Mucosa of descending colon (tissue), 3 donors: Measurements from ENCODE around the gene FRRS1L. TPM values are rescaled to one million over a fixed set of nuclear protein-coding genes. Genes with fewer than 3 reads are reported as not detected.

ENCODE experiments used
- ATAC-seq: fragments of 200-7000 bp; cut with Tn5 transposase; one replicate; pipeline ENCODE4 v1.9.1; 2020; ENCODE audit warnings: mild to moderate bottlenecking, moderate library complexity
- DNase-seq, 3 donors: peaks; one replicate each; pipeline ENCODE4 v3.0.0-alpha.2; 2020
- H3K36me3 ChIP-seq: fragments of 200-600 bp; one replicate; pipeline ENCODE4 v1.8.0; 2021; ENCODE audit warnings: low read depth, mild to moderate bottlenecking
- H3K4me1 ChIP-seq: fragments of 200-600 bp; one replicate; pipeline ENCODE4 v1.8.0; 2021; ENCODE audit warnings: low read depth, mild to moderate bottlenecking
- H3K4me3 ChIP-seq: fragments of 200-600 bp; one replicate; pipeline ENCODE4 v1.8.0; 2021; ENCODE audit warnings: mild to moderate bottlenecking
- H3K9me3 ChIP-seq: fragments of 200-600 bp; one replicate; pipeline ENCODE4 v1.8.0; 2021; ENCODE audit warnings: mild to moderate bottlenecking
- CTCF ChIP-seq: fragments of 200-600 bp; IDR thresholded peaks from one replicate; pipeline ENCODE4 v1.8.0; 2022; ENCODE audit warnings: antibody characterized with exemption, mild to moderate bottlenecking
- intact Hi-C, 2 donors: fragments of 100-400 bp; cut with DNase I in 1 of 2; cut with micrococcal nuclease in 1 of 2; formaldehyde crosslinking; loops; one replicate each; pipeline versions ENCODE4 v1.11.0 to v1.11.1; 2022; cut with DNase I, micrococcal nuclease
- total RNA-seq, 3 donors: library from RNA; stranded (reverse); fragmentation: NEBNext Ultra II Directional in 2 of 3; extraction: Animal tissue kit (Norgen Biotek cat#: 25700) in 2 of 3; gene quantifications; one replicate each; pipeline versions ENCODE4 v1.2.1 to v1.2.4, GENCODE V29; 2021 to 2023
- donor health status: DM: no; HTN: no; CAD: no; lungs with moderate emphysema.
- donor health status: DM: no; HTN: no; CAD: no.
- donor health status: DM: no; HTN: yes; CAD: no.

Gene FRRS1L
- total RNA-seq, 3 donors from 2014 or later: 0.49 to 4.8 (median 0.96) TPM

- Histone ChIP-seq H3K4me1 (no peaks in the 10 kb centered on the region), H3K9me3 (no peaks in the 10 kb centered on the region), H3K36me3 (no peaks in the 10 kb centered on the region), H3K4me3 (no peak overlapping the region)
- intact Hi-C loops: no loop called here
- DNase-seq (no peak), ATAC-seq (no peak)
- TF ChIP-seq CTCF: no peak
Measured at GRCh38 chr9:109172935-109173334, 5.9 kb upstream of the FRRS1L start.

- no peak overlapping the region for H3K4me3 ChIP-seq
- intact Hi-C loops: no loop called here
- no peaks in the 10 kb centered on the region for H3K4me1 ChIP-seq
- ATAC-seq (no peak), DNase-seq (no peak)
- H3K36me3 ChIP-seq: no peaks in the 10 kb centered on the region
- H3K9me3 ChIP-seq: no peaks in the 10 kb centered on the region
- no peak for TF ChIP-seq CTCF
Measured at GRCh38 chr9:109171926-109172325, 4.9 kb upstream of the FRRS1L start.

GRCh38 chr9:109168170-109168569, 1.1 kb upstream of the FRRS1L start:
- Histone ChIP-seq H3K4me1 (no peaks in the 10 kb centered on the region), H3K4me3 (no peak overlapping the region), H3K9me3 (no peaks in the 10 kb centered on the region), H3K36me3 (no peaks in the 10 kb centered on the region)
- no peak for TF ChIP-seq CTCF
- DNase-seq (no peak), ATAC-seq (no peak)
- intact Hi-C loops: no loop called here

GRCh38 chr9:109167716-109168115, 667 bp upstream of the FRRS1L start:
- DNase-seq (no peak), ATAC-seq (no peak)
- intact Hi-C loops: no loop called here
- Histone ChIP-seq H3K36me3 (no peaks in the 10 kb centered on the region), H3K4me3 (no peak overlapping the region), H3K4me1 (no peaks in the 10 kb centered on the region), H3K9me3 (no peaks in the 10 kb centered on the region)
- no peak for TF ChIP-seq CTCF

- H3K9me3 ChIP-seq: no peaks in the 10 kb centered on the region
- DNase-seq (no peak), ATAC-seq (no peak)
- no peak overlapping the region for H3K4me3 ChIP-seq
- intact Hi-C loops: no loop called here
- no peak for TF ChIP-seq CTCF
- no peaks in the 10 kb centered on the region for H3K4me1 ChIP-seq
- no peaks in the 10 kb centered on the region for H3K36me3 ChIP-seq
Measured at GRCh38 chr9:109166171-109166770, 778 bp downstream of the FRRS1L start.

GRCh38 chr9:109164042-109164441, 3.0 kb downstream of the FRRS1L start:
- H3K4me3 ChIP-seq: no peak overlapping the region
- H3K9me3 ChIP-seq: no peaks in the 10 kb centered on the region
- intact Hi-C loops: no loop called here
- no peak for TF ChIP-seq CTCF
- DNase-seq (no peak), ATAC-seq (no peak)
- no peaks in the 10 kb centered on the region for H3K4me1 ChIP-seq
- H3K36me3 ChIP-seq: no peaks in the 10 kb centered on the region
